G401.6 (cell line): ENCODE measurements around the gene LAMB4.
"Not testable (repeated sequence)": the region's sequence is repeated elsewhere in the genome, so short reads cannot be mapped to it uniquely, and the experiment has no call there.

ENCODE experiments used
- FAIRE-seq: peaks from 2 replicates; lab custom pipeline; 2012; peaks lifted over from hg19 to GRCh38; lab: Jason Lieb, UNC

LAMB4 gene

DNA sequence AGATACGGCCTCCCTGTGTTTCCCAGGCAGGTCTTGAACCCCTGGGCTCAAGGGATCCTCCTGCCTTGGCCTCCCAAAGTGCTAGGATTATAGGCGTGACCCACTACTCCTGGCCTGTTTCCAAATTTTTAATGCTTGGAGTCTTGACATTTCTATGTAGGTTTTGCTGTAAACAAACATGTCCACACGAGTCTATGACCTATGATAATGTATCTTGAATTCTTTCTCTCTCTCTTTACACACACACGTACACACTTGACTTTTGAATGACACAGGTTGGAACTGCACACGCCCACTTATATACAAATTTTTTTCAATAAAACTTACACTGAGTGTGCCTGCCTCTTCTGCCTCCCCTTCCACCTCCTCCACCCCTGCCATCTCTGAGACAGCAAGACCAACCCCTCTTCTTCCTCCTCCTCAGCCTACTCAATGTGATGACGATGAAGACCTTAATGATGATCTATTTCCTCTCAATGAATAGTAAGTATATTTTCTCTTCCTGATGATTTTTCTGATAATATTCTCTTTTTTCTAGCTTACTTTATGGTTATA, 83.1 kb downstream of the LAMB4 start:
- no peak for FAIRE-seq

DNA sequence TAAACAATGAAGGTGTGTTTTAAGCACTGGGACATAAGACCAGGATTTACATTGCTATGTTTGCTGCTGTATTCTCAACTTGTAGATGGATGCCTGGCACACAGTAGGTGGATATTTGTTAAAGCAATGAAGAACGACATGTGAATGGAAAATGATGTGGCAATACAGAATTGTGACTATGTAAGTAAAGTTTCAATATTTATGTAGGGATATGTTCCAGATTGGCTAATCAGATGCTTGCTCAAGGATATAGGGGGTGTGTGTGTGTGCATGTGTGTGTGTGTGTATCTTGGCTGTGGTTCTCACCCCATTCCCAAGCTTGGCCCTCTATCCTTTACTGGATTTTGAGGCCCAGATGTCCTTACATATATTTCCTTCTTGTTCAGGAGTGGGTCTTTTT, 84.5 kb downstream of the LAMB4 start:
- no peak for FAIRE-seq

DNA sequence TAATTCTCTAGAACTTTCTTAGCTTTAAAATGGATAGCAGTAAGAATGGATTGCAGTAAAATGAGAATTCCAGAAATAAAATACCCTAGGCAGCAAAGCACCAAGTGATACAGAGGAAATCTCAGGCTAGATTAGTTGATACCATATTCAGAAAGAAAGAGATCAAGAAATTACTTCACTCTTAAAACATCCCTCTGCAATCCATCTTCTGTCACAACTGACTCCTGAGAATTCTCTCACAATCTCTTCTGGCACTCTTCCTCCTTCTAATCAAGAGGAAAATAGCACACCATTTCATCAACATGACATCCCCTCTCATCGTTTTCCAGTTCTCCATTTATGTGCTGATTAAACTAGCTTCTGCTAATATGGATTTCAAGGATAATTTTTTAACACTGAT, 85.0 kb downstream of the LAMB4 start:
- no peak for FAIRE-seq

DNA sequence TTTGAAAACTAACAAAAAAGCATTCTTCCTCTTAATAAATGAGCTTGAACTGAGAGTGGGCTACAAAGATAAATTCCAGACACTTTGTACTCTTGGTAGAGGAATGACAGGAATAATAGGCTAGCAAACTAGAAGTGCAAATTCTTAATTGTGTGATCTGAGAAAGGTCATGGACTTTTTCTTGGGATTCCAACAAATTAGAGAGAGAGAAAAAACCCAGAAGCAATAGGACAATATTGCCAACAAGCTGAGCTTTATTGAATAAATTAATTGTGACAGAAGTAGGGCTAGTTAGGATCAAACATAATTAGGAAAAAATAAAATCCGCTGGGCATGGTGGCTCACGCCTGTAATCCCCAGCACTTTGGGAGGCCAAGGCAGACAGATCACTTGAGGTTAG, 85.8 kb downstream of the LAMB4 start:
- no peak for FAIRE-seq

DNA sequence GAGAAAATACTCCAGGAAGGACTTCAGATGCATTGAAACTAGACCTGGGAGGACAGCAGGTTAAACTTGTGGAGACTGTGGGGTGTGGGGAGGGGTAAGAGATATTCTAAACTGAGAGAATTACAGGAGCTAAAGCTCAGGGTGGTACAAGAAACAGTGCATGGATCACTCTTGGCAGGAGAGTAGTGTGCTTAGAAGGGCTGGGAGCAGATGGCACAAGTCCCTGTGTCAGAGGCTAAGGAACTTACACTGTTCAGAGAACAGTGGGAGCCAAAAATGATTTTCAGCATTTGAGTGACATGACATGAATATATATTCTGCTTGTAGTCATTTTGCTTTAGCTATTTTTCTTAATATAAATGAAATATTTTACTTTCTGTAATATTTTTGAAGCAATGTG, 91.2 kb downstream of the LAMB4 start:
- no peak for FAIRE-seq

DNA sequence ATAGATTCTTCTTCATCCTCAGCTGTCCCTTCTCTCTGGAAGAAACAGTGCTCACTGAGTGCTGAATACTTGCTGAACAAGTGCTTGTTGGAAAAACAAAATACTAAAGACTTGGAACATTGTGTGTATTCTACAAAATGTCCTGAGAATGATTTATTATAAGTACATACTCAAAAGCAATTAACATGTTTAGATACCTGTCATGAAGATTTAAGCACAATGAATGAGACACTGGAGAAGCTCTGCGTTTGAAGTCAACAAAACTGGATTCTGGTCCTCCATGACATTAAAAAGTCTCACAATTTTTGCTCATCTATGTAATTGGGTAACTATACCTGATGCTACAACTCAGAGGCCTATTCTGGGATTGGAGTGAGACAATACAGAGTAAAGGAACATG, 92.4 kb downstream of the LAMB4 start:
- no peak for FAIRE-seq

DNA sequence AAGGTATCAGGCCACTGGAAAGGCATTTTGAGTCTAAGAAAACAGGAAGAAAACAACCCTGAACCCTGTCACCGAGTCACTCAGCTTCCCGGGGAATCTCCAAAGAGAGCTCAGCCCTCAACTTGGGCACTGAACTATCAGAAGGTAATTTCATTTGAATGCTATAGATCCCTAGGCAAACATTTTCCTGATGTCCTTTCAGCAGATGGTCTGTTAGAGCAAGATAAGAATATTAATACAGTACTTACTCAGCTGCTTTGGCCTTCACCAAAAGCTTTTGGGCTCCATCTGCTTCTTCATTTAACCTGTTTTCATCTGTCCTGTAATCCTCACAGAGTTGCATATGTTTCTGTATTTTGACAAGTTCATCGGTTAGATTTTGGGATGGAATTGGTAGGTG, 93.0 kb downstream of the LAMB4 start:
- FAIRE-seq = no peak

DNA sequence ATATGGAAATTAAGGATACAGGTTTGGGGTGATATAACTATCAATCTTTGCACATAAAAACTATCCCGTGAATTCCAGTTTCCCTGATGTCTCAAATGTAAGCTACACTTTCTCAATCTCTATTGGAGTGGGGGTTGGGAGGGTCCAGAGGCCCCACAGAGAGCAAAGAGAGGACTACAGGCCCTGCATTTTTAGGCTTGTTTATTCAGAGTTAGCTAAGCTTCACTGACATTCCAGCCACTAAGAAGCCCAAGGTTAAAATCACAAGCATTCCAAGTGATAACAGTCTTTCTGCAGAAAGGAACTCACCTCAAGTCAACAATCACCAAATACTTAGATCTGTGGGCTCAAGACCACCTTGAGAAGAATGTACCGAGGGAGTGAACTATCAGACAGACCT, 95.6 kb downstream of the LAMB4 start:
- FAIRE-seq = no peak

DNA sequence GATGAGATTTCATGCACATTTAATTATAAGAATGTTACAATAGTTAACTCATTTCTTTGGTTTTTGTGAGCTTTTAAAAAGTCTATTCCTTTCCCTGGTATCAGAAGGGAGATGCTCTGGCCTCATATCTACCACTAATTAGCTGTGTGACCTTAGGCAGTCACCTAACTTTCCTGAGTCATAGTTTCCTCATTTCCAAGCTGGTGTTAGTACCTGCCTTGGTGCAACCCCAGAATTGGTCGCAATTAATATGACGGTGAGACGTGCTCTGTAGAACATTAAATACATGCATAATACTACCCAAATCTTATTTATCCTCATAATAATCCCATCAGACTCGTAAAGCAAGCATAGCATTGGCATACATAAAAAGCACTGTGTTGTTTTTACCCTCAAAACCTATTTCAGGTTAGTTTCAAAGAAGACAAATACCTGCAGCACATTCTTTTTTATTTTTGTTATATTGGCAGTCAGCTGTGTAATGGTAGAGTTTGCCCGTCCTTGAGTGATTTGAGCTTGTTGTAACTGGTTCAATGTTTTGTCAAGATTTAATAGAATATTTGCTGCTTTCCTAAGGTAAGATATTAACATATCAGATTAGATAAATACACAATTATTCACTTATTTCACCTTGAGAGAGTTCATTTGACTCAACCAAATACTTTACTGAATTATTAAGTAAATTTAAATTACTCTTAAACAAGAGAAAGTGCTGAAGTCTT, 96.2 kb downstream of the LAMB4 start:
- FAIRE-seq = no peak

DNA sequence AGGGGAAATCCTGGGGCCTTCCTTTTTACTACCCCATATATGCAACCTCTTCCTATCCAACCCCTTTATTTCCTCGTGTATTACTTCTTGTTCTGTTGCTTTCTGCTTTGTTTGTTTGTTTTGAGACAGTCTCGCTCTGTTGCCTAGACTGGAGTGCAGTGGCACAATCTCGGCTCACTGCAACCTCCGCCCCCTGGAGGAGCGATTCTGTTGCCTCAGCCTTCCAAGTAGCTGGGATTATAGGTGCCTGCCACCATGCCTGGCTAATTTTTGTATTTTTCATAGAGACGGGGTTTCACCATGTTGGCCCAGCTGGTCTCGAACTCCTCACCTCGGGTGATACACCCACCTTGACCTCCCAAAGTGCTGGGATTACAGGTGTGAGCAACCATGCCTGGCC, 96.9 kb downstream of the LAMB4 start:
- FAIRE-seq = not testable (repeated sequence)

DNA sequence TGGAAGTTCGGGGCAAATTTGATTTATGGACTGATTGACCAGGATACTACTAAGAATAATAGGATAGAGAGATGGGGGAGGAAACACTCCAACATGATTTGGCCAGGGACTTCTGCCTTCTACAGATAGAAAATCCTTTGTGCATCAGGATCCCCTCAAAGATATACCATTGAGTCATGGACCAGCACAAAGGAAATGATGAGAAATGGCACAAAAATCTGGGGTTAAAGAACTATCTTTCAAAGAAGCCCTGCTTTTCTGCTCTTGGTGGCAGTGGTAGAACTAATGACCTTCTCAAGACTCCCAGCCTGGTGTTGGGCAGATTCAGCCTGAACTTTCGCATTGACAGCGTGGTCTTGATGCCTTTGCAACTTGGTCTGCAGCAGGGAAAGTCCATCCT, 99.6 kb downstream of the LAMB4 start:
- FAIRE-seq = no peak

DNA sequence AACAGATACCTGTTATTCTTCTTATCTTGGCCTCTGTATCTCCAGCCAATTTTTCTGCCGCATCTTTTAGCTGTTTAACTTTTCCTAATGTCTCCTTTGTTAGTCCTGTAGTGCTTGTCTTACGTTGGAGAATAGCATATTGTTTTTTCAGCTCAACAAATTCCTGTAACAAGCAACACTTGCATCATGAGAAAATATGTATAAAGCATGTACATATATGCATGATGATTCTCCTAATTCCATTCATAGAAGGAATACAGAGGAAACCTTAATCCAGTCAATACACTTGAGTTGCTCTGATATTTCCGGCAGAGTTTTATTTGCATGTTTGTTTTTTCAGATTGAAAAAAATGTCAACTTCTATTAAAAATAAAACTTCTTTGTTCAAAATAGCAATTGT, 101.1 kb downstream of the LAMB4 start:
- no peak for FAIRE-seq

DNA sequence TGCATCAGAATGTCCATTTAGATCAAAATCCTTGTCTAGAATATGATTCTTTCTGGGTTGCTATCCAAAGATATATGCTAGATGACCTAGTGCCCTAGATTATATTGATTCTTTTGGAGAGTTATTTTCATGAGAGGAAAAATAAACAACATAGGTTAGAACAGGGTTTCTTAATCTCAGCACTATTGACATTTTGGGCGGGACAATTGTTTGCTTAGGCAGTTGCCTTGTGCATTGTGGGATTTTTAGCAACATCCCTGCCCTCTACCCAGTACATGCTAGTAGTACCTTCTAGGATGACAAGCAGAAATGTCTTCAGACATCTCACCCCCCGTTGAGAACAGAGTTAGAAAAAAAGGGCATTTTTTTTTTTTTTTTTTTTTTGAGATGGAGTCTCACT, 102.0 kb downstream of the LAMB4 start:
- FAIRE-seq = no peak

DNA sequence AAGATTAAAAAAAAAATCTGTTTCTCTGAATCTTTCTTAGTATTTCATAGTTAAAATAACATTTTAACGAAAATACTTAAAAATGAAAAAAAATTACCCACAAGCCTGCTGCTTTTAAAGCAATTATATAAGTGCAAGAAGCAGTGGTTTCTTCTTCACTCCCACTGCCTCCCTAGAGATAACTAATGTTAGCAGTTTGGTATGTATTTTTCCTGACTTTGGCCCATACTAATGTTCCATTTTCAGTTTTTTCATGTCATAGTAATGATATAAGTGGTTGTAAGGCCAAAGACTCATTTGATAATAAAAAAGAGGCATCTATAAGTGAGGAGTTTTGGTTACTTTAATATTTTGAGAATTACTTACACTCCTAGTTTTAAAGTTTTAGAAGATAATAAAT, 102.9 kb downstream of the LAMB4 start:
- FAIRE-seq = no peak

DNA sequence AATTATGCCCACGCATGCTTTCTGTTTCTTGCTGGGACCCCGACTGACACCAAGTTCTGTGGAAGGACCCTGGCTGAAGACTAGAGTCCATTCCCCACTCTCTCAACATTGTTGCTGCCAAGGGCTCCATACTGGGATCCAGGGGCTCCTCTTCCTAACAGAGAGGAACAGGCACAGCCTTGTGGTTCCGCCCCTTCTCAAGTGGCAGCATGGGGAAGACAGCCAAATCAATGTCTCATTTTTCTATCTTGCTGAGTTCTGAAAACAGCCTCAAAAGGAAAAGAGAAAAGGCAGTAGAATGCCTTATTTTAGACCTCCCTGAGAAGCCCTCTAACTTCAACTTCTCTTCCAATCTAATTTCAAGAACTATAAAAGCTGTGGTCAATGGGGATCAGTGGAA, 103.5 kb downstream of the LAMB4 start:
- FAIRE-seq = no peak

DNA sequence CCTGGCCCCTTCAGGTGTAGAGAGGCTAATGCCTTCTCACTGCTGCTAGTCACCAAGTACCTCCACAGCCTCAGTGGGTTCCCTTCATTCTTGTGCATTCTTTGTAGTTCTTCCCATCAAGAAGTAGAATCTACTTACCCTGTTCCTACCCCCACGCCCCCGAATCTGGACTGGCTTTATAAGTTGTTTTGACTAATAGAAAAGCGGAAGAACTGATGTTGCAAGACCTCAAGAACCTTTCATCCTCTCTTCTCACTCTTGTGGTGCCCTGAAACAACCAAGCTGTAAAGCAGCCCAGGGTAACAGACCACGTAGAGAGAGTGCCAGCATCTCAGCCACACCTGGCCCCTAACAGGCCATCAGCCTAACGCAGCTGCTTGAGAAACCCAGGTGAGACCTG, 104.0 kb downstream of the LAMB4 start:
- no peak for FAIRE-seq

DNA sequence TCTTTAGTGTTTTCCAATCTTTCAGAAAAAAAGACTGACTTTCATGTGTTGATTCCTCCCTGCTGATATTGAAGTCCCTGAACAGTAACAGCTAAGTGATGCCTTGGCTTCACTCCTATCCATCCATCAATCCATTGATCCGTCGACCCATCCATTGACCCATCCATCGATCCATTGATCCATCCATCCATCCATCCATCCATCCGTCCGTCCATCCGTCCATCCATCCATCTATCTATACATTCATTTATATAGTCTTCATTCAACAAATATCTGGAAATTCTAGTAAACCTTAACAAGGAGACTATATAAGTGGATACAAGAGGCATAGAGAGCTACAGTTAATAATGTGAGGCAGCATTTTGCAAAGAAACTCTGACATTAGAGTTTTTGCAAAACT, 105.6 kb downstream of the LAMB4 start:
- no peak for FAIRE-seq

DNA sequence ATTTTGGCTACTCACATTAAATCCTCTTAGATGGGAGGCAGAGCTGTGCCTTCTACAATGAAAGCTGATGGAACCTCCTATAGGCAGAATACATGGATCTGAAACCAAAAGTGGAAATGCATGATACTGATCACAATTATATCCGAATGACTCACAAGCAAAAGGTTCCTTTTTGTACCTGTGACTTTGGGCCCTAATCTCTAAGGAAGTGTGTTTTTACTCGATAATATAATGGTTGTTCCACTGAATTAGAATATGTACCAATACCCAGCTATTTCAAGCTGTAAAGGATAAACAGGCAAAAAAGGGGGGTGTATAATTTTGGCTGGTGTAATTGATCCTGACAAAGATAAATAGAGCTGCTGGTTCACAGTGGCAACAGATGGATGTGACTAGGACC, 109.6 kb downstream of the LAMB4 start:
- no peak for FAIRE-seq

DNA sequence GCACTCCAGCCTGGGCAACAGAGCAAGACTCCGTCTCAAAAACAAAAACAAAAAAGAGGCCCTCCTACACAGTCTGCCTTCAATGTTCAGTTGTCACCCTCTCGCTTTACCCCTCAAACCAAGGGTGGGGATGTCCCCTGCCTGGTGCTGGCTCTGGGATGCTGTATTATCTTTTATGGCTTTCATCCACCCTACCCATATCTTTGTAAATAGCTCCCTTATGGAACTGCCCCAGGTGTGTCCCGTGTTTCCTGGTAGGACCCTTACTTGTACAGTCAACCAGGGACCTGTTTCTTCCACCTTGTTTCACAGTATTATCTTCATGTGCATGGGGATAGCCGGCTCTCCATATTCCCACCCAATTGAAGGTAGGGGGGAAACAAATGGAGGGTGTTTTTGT, 111.5 kb downstream of the LAMB4 start:
- FAIRE-seq = no peak

DNA sequence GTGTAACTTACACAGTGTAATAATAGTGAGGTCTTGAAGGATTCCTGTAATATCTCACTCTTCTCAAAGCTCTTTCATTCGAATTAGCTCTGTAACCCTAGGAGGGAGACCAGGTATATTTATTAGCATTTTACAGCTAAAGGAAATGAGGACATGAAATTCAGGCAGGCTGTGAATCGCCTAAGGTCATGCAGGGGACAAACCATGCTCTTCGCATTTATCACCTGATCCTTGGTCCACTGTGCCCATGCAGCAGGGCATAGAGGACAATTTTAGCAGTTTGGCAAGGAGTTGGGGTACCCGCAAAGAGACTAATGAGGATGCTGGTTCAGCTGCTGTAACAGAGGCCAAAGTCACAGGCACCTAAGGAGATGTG, 112.4 kb downstream of the LAMB4 start:
- no peak for FAIRE-seq

DNA sequence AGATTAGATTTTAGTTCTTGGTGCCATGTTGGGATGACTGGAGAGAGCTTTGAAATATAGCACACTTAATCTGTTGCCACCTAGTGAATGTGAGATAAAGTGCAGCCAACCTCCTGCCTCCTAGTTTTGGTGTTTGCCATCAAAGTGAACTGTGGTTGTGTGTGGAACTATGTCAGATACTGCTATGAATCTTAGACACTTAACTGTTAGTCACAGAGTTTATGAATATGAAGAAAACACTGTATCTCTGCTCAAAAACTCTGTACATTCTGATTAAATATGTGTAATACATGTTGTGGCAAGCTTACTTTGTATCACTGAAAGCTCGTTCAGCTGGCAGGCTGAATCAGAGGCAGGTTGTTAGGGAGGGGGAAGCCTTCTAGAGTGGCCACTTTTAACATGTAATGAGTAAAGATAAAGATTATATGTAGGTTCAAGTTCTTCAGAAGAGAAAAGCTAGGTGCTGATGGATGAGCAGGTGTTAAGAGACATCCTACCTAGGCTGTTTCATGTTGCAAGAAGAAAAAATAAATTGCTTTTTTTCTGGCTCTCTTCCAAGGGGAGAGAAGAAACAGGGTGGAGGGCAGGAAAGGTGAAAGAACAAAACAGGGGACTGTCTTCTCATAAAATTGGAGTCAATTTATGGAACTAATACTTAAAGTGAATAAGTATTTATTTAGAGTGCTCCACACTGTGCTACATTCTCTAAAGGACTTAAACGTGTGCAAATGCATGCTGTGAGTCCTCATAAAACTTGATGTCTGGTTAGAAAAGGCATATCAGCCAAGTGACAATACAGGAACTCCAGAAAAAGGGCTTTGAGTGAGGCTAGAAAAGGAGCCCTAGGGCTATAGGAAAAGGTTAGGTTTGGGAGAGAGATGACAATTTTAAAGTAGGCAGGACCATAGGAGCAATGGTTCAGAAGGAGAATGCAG, 113.1 kb downstream of the LAMB4 start:
- FAIRE-seq = no peak

DNA sequence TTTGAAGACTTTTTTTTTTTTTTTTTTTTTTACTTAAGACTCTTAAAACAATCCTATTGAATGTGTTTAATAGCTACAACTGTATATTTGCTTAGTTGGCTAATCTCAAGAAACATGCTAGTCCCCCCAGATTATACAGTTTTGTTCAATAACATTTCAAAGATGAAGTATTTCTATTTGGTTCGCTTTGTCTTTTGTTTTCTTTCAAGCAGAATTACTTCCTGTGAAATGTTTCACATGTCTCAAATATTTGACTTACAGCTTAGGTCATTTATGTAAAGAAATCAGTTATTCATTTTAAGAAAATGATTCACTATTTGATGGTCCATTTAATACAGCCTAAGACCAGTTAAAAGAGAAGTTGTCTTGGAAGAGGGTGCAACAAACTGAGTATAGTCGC, 114.4 kb downstream of the LAMB4 start:
- no peak for FAIRE-seq
